GM19395 (cell line): ENCODE results near the gene TLCD2.
"Not testable (repeated sequence)": the region's sequence is repeated elsewhere in the genome, so short reads cannot be mapped to it uniquely, and the experiment has no call there.

Experiments
- ATAC-seq: cut with Tn5 transposase; IDR thresholded peaks from one replicate; pipeline ENCODE4 v1.9.1; 2021; ENCODE audit warnings: mild to moderate bottlenecking, moderate library complexity; ENCODE audit not compliant: unreplicated experiment

TLCD2 gene

GRCh38 chr17:1709971-1710806 is at the start of gene TLCD2:
Gene TLCD2 (minus strand): TSS chr17:1710377. CDS start chr17:1710242, 135 bp downstream.
- ATAC-seq: no peak

GRCh38 chr17:1759529-1759928 is 49.4 kb upstream of the TLCD2 start:
- ATAC-seq: no peak

- no peak for ATAC-seq
Observed at GRCh38 chr17:1758807-1759206, 48.6 kb upstream of the TLCD2 start.

- ATAC-seq: no peak
Observed at GRCh38 chr17:1755827-1756262, 45.7 kb upstream of the TLCD2 start.

GRCh38 chr17:1755252-1755826 is 45.2 kb upstream of the TLCD2 start:
- ATAC-seq: no peak

GRCh38 chr17:1754430-1755112 is 44.4 kb upstream of the TLCD2 start:
- ATAC-seq: no peak

- no peak for ATAC-seq
Observed at GRCh38 chr17:1753767-1754429, 43.7 kb upstream of the TLCD2 start.

GRCh38 chr17:1752425-1753262 is 42.5 kb upstream of the TLCD2 start:
- ATAC-seq: no peak

- ATAC-seq: no peak
Observed at GRCh38 chr17:1750628-1751027, 40.5 kb upstream of the TLCD2 start.

- ATAC-seq: no peak
Observed at GRCh38 chr17:1746975-1747543, 36.9 kb upstream of the TLCD2 start.

- no peak for ATAC-seq
Observed at GRCh38 chr17:1745513-1746020, 35.4 kb upstream of the TLCD2 start.

GRCh38 chr17:1744551-1745512 is 34.7 kb upstream of the TLCD2 start:
- ATAC-seq: no peak

- no peak for ATAC-seq
Observed at GRCh38 chr17:1743088-1743439, 32.9 kb upstream of the TLCD2 start.

GRCh38 chr17:1742371-1743087 is 32.4 kb upstream of the TLCD2 start, which contains the start of gene SERPINF2:
Gene SERPINF2 (plus strand): TSS chr17:1742871. CDS start chr17:1744996, 2,125 bp downstream.
- no peak for ATAC-seq

GRCh38 chr17:1741899-1742298 is 31.7 kb upstream of the TLCD2 start:
- ATAC-seq: not testable (repeated sequence)

- no peak for ATAC-seq
Observed at GRCh38 chr17:1737531-1738291, 27.5 kb upstream of the TLCD2 start.
